GM12873 (cell line): ENCODE data around the gene IGFBP4.
A peak's percentile ranks its signal among the peaks of the same experiment; 100 is the strongest.

Source experiments
- CTCF ChIP-seq: IDR thresholded peaks from 2 replicates; pipeline ENCODE4 v1.5.1; 2012; ENCODE audit warnings: low read depth, mild to moderate bottlenecking, moderate library complexity, low read length, control low read depth; ENCODE audit not compliant: insufficient read depth; ENCODE audit errors: missing control alignments

Gene IGFBP4

GRCh38 chr17:40412880-40413279 lies 30.4 kb upstream of the IGFBP4 start:
- no peak for TF ChIP-seq CTCF

GRCh38 chr17:40415390-40415789 lies 27.9 kb upstream of the IGFBP4 start:
- peak; percentile 55 for TF ChIP-seq CTCF

- no peak for TF ChIP-seq CTCF
Observed at GRCh38 chr17:40416671-40417070, 26.6 kb upstream of the IGFBP4 start.

GRCh38 chr17:40417258-40417608 lies 26.0 kb upstream of the IGFBP4 start:
- TF ChIP-seq CTCF: no peak

GRCh38 chr17:40417609-40418427 lies 25.4 kb upstream of the IGFBP4 start, which contains the start of gene TOP2A:
Gene TOP2A (minus strand): TSS chr17:40417896. CDS start chr17:40417791, 105 bp downstream.
- TF ChIP-seq CTCF: no peak

- TF ChIP-seq CTCF: no peak
Observed at GRCh38 chr17:40418428-40418706, 24.9 kb upstream of the IGFBP4 start.

- no peak for TF ChIP-seq CTCF
Observed at GRCh38 chr17:40419559-40420331, 23.5 kb upstream of the IGFBP4 start.
